CD4-positive, alpha-beta T cell treated with Interleukin-1 beta for 1 hour (primary cell): ENCODE measurements around the gene USP6.
"Not testable (repeated sequence)": the region's sequence is repeated elsewhere in the genome, so short reads cannot be mapped to it uniquely, and the experiment has no call there.

Experiments used
- DNase-seq, 2 donors: peaks; one replicate each; pipeline ENCODE4 v3.0.0-alpha.2; 2020 to 2022

Gene USP6

DNA sequence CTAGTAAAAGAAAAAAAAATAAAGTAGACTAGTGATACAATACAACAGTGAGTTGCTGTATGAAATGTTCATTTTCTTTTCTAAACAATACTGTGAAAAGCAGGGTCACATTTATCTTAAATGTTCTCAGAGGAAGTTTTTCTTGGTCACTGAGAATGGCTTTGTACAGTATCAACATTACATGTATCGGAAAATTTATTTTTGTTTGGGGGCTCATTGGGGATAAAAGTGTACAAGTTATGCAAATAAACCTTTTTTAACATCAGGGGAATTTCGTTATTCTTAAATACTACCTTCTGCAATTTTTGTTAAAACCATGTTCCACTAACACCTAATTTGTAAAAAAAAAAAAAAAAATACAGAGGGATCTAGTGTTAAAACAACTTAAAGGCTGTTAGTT lies 84.5 kb downstream of the USP6 start:
- no peak for DNase-seq

GRCh38 chr17:5201011-5201410 lies 85.2 kb downstream of the USP6 start:
- no peak for DNase-seq

GRCh38 chr17:5203178-5203907 lies 87.5 kb downstream of the USP6 start:
- DNase-seq = no peak

GRCh38 chr17:5203908-5204294 lies 88.1 kb downstream of the USP6 start:
- DNase-seq = no peak

DNA sequence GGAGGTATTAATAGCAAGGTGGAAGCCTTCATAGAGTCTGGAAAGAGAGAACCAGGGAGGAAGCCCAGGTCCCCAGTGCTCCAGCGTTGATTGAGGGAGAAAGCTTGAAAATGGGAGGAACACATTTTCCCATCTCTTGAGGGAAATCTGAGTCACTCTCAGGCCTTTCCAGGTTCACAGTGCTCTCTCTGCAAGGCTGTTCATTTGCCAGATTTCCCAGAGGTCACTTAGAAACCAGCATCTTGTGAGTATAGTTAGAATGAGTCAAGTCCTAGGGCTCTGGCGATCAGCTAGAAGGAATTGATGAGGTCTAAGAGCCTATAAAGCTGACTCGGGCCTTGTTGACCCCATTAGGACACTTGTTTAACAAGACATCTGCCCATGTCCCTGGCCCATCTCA lies 93.6 kb downstream of the USP6 start:
- DNase-seq = no peak

DNA sequence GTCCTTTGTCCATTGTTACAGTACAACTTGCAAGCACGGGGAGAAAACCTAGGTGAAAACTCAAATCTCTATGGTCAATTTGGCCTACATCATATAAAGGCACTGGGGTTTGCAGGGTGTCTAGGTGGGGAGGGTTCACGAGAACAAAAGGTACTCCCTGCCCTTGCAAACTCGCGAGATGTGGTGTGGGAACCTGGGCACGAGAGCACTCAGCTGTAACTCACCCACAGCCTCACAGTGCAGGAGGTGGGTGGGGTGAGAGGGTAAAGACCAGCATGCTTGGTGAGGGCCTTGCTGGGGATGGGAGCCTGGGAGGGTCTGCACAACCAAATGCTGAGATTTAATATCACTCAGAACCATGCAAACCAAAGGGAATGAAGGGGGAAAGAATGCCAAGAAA lies 94.3 kb downstream of the USP6 start:
- no peak for DNase-seq

DNA sequence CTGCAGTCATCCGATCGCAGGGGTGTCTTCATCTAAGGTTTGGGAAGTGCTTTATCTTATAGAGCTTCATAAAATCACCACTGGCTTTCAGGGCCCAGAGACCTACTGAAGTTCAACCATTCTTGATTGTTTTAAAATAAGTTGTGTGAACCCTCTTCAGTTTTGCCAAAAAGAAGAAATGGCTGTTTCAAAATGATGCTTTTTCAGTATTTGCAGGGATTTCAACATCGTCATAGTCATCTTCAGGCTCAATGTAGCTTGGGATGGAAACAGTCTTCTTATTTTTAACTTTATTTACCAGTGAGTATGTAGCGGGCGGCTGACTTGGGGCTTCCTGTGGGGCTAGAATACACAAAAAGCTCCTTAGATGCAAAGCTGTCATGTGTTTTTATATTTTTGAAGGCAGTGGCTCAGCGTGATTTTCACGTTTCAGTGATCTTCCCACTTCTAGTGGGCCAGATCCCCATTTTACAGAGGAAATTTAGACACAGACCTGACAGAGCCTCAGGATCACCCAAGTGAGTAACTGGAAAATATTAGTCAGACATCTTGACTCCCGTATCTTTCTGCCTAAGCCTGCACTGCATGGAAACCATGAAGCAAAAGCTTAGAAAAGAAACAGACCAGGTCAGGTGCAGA lies 94.9 kb downstream of the USP6 start:
- no peak for DNase-seq

GRCh38 chr17:5211458-5211857 lies 95.6 kb downstream of the USP6 start:
- DNase-seq = no peak

DNA sequence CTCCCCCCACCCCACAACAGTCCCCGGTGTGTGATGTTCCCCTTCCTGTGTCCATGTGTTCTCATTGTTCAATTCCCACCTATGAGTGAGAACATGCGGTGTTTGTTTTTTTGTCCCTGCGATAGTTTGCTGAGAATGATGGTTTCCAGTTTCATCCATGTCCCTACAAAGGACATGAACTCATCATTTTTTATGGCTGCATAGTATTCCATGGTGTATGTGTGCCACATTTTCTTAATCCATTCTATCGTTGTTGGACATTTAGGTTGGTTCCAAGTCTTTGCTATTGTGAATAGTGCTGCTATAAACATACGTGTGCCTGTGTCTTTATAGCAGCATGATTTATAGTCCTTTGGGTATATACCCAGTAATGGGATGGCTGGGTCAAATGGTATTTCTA lies 101.7 kb downstream of the USP6 start:
- not testable (repeated sequence) for DNase-seq

- no peak for DNase-seq
These were observed 103.7 kb downstream of the USP6 start for GRCh38 chr17:5219536-5219935.

DNA sequence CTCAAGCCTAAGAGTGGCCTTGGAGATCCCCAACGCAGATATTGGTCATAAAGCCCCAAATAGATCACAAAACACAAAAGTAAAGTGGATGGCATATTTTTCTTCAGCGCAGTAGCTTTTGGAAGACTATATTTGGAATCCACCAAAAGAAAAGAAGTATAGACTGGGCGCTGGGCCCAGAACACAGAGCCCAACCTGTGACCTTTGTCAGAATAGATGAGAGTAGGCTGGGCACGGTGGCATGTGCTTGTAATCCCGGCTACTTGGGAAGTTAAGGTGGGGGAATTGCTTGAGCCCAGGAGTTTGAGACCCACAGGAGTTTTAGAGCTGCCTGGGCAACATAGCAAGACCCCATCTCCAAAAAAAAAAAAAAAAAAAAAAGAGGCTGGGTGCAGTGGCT lies 104.2 kb downstream of the USP6 start:
- no peak for DNase-seq

- DNase-seq = peak in 1 of 2 donors; percentile 32
These were observed 106.1 kb downstream of the USP6 start for GRCh38 chr17:5221912-5222311.
